OCI-LY7 (cell line): ENCODE measurements around the gene TLR3.

Source experiments
- EZH2phosphoT487 ChIP-seq: fragments of 200-600 bp; sonication (generic); IDR thresholded peaks from 2 replicates; pipeline ENCODE4 v1.6.1; 2018; ENCODE audit warnings: low read depth, borderline replicate concordance, mild to moderate bottlenecking, mixed run types, antibody characterized with exemption, low read length, moderate library complexity, mixed read lengths
- TF ChIP-seq, protein P1 (sequence below): fragments of 200-600 bp; sonication (generic); conservative IDR thresholded peaks from 2 replicates; pipeline ENCODE4 v1.5.1; 2014; ENCODE audit warnings: mild to moderate bottlenecking, antibody characterized with exemption, low read length, moderate library complexity, mixed read lengths

DNA sequence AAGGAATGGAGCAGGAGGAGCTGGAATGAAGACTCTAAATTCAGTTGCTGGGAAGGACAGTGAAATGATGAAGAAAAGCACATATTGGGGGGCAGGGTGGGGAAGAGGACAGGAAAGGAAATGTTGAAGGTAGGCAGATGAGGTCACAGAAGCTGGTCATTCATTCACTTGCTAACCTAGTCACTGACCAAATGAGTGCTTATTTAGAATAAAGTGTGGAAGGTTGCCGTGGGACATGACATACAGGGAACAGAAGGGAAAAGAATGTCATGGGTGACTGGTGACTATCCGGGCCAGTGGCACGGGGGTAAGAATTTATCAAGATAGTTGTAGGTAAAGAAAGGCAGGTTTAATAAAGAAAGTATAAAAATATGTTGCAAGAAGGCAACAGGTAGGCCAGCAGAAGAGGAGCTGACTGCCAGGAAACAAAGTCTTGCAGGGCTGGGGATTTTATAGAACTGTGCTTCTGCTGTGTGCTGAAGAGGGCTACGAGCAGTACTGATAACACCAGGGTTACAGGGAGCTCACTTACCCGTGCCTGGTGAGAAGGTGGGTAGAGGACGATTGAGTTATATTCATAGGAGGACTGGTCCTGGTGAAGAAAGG, 31.9 kb upstream of the TLR3 start:
- TF ChIP-seq, protein P1, sequence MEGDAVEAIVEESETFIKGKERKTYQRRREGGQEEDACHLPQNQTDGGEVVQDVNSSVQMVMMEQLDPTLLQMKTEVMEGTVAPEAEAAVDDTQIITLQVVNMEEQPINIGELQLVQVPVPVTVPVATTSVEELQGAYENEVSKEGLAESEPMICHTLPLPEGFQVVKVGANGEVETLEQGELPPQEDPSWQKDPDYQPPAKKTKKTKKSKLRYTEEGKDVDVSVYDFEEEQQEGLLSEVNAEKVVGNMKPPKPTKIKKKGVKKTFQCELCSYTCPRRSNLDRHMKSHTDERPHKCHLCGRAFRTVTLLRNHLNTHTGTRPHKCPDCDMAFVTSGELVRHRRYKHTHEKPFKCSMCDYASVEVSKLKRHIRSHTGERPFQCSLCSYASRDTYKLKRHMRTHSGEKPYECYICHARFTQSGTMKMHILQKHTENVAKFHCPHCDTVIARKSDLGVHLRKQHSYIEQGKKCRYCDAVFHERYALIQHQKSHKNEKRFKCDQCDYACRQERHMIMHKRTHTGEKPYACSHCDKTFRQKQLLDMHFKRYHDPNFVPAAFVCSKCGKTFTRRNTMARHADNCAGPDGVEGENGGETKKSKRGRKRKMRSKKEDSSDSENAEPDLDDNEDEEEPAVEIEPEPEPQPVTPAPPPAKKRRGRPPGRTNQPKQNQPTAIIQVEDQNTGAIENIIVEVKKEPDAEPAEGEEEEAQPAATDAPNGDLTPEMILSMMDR = no peak
- TF ChIP-seq EZH2phosphoT487 = no peak
